HepG2 (cell line): ENCODE data around the gene RBBP8NL. TPM values are rescaled to one million over a fixed set of nuclear protein-coding genes. Genes with fewer than 3 reads are reported as not detected.

Experiments
- ATAC-seq: fragments of 200-7000 bp; cut with Tn5 transposase; 3 replicates; pipeline ENCODE4 v1.9.1; 2020; ENCODE audit warnings: mild to moderate bottlenecking, moderate library complexity
- BruUV-seq: library from RNA; stranded (reverse); fragments of 400-500 nt; replicated peaks from 2 replicates; lab custom pipeline; 2021; lab: Mats Ljungman, UMichigan
- CTCF ChIA-PET: fragments of 300-600 bp; formaldehyde crosslinking; extraction: SDS; loops from one replicate; lab custom pipeline; 2021; ENCODE audit warnings: low total read pairs, inconsistent platforms, low intra/inter-chr PET ratio; lab: Yijun Ruan, JAX
- POLR2A ChIA-PET: fragments of 350-600 bp; sonication (Branson Sonifier 250); formaldehyde crosslinking; loops from one replicate; lab custom pipeline; 2020; ENCODE audit warnings: antibody characterized with exemption, inconsistent platforms; lab: Yijun Ruan, JAX
- DNase-seq: peaks from one replicate; pipeline ENCODE4 v3.0.0-alpha.2; 2015; ENCODE audit warnings: low spot score
- FAIRE-seq: peaks from 3 replicates; lab custom pipeline; 2011; peaks lifted over from hg19 to GRCh38; lab: Jason Lieb, UNC
- H2AFZ ChIP-seq: one replicate; pipeline ENCODE4 v1.6.1; 2011; ENCODE audit warnings: low read length, inconsistent platforms
- H3K27ac ChIP-seq: fragments of 300-600 bp; 3 replicates; pipeline ENCODE4 v1.8.0; 2011; ENCODE audit warnings: mixed run types, mild to moderate bottlenecking, mixed read lengths, low read length, inconsistent platforms; ENCODE audit not compliant: insufficient read depth; ENCODE audit errors: extremely low read length
- H3K27me3 ChIP-seq, 2 experiments: fragments of 200-600 bp in 1 of 2; 2 replicates in 1 of 2; 3 replicates in 1 of 2; pipeline versions ENCODE4 v1.6.0 to v1.8.0; 2011; ENCODE audit warnings: low read length in 2 of 2, mild to moderate bottlenecking in 2 of 2, moderate library complexity in 2 of 2, inconsistent platforms in 1 of 2; ENCODE audit not compliant: insufficient read depth in 2 of 2, control insufficient read depth in 1 of 2
- H3K36me3 ChIP-seq, 2 experiments: fragments of 200-600 bp in 1 of 2; replicated peaks in 1 of 2; 2 replicates in 1 of 2; 3 replicates in 1 of 2; pipeline versions ENCODE4 v1.5.1 to v1.8.0; 2011; ENCODE audit warnings: low read length in 2 of 2, inconsistent platforms in 1 of 2; ENCODE audit not compliant: insufficient read depth in 2 of 2, control insufficient read depth in 1 of 2
- H3K4me1 ChIP-seq: 2 replicates; pipeline ENCODE4 v1.5.1; 2012; ENCODE audit warnings: low read length, inconsistent platforms; ENCODE audit not compliant: insufficient read depth
- H3K4me2 ChIP-seq: 2 replicates; pipeline ENCODE4 v1.6.0; 2011; ENCODE audit warnings: low read depth, low read length, inconsistent platforms
- H3K4me3 ChIP-seq, 3 experiments: fragments of 200-600 bp in 1 of 3; sonication (generic), shearing (Covaris generic) in 1 of 3; replicated peaks in 1 of 3; 2 replicates each; pipeline ENCODE4 v1.5.1; 2011 to 2016; ENCODE audit warnings: low read length in 3 of 3, inconsistent platforms in 2 of 3, low read depth in 2 of 3, mild to moderate bottlenecking in 2 of 3, control low read depth in 1 of 3, mixed read lengths in 1 of 3; ENCODE audit not compliant: insufficient read depth in 1 of 3
- H3K79me2 ChIP-seq: one replicate; pipeline ENCODE4 v1.6.1; 2011; ENCODE audit warnings: low read length, inconsistent platforms; ENCODE audit not compliant: insufficient read depth
- H3K9ac ChIP-seq: 2 replicates; pipeline ENCODE4 v1.6.0; 2011; ENCODE audit warnings: mild to moderate bottlenecking, low read depth, low read length, inconsistent platforms; ENCODE audit not compliant: insufficient read depth
- H3K9me3 ChIP-seq: 2 replicates; pipeline ENCODE4 v1.5.1; 2012; ENCODE audit warnings: mild to moderate bottlenecking, low read length
- H4K20me1 ChIP-seq: 2 replicates; pipeline ENCODE4 v1.6.0; 2011; ENCODE audit warnings: inconsistent platforms, mild to moderate bottlenecking, low read length, moderate library complexity; ENCODE audit not compliant: insufficient read depth
- MEF2D ChIP-seq: sonication (generic); formaldehyde crosslinking; IDR thresholded peaks from 2 replicates; pipeline ENCODE4 v1.5.1; 2020; ENCODE audit warnings: mild to moderate bottlenecking, missing genetic modification reagents
- POGZ ChIP-seq: sonication (generic); formaldehyde crosslinking; IDR thresholded peaks from 2 replicates; pipeline ENCODE4 v1.4.0; 2020; ENCODE audit warnings: mild to moderate bottlenecking, missing genetic modification reagents
- ZNF138 ChIP-seq: sonication (generic); formaldehyde crosslinking; IDR thresholded peaks from 2 replicates; pipeline ENCODE4 v1.5.0; 2020; ENCODE audit warnings: mild to moderate bottlenecking, low read depth, missing genetic modification reagents
- ZNF460 ChIP-seq: sonication (generic); formaldehyde crosslinking; IDR thresholded peaks from 2 replicates; pipeline ENCODE4 v1.5.1; 2020; ENCODE audit warnings: missing genetic modification reagents, mild to moderate bottlenecking, borderline replicate concordance
- ZNF598 ChIP-seq: sonication (generic); formaldehyde crosslinking; IDR thresholded peaks from 2 replicates; pipeline ENCODE4 v1.5.1; 2020; ENCODE audit warnings: mild to moderate bottlenecking, missing genetic modification reagents, borderline replicate concordance
- ZNF850 ChIP-seq: sonication (generic); formaldehyde crosslinking; conservative IDR thresholded peaks from 2 replicates; pipeline ENCODE4 v1.9.0; 2021; ENCODE audit warnings: mild to moderate bottlenecking, missing genetic modification reagents
- WGBS: methylation state at CpG from one replicate; pipeline ENCODE4 v1.1.6; 2017; ENCODE audit warnings: low lambda C conversion rate; 5-methylcytosine and 5-hydroxymethylcytosine counted together
- in situ Hi-C: cut with HindIII; loops from 2 replicates; pipeline ENCODE4 v1.10.0; 2017; ENCODE audit warnings: low pct_unique_long_range_greater_than_20kb; ENCODE audit not compliant: extremely low pct_ligation_motif_present
- intact Hi-C: fragments of 100-400 bp; cut with micrococcal nuclease; formaldehyde crosslinking; loops from one replicate; pipeline ENCODE4 v1.10.0; 2022; ENCODE audit not compliant: unreplicated experiment
- polyA plus RNA-seq, 8 experiments: library from polyadenylated mRNA; depleted of rRNA in 3 of 8; stranded (reverse) in 7 of 8; unstranded in 1 of 8; fragments of >200 nt; fragmentation: Illumina TruSeq in 4 of 8; extraction: Trizol in 4 of 8; gene quantifications; 2 replicates each; pipeline versions ENCODE4 v1.2.1 to v1.2.3, GENCODE V29; 2011 to 2016; ENCODE audit warnings: low read depth in 4 of 8, missing spikeins in 1 of 8, mixed read lengths in 1 of 8; ENCODE audit not compliant: insufficient read depth in 1 of 8
- total RNA-seq, 5 experiments: library from RNA; depleted of rRNA; stranded (reverse); fragments of >200 nt; fragmentation: Illumina TruSeq; extraction: Trizol; gene quantifications; 2 replicates each; pipeline ENCODE4 v1.2.3, GENCODE V29; 2016; ENCODE audit warnings: low read depth in 1 of 5
- TF ChIP-seq, protein P1 (sequence below): sonication (generic); formaldehyde crosslinking; IDR thresholded peaks from 2 replicates; pipeline ENCODE4 v1.4.0; 2020; ENCODE audit warnings: missing genetic modification reagents

RBBP8NL gene
- total and polyA plus RNA-seq, 2 of the 13 experiments (the other 11 are each of a cell fraction or from before 2014, with no cell fraction given) = 0.69 to 0.86 TPM

DNA sequence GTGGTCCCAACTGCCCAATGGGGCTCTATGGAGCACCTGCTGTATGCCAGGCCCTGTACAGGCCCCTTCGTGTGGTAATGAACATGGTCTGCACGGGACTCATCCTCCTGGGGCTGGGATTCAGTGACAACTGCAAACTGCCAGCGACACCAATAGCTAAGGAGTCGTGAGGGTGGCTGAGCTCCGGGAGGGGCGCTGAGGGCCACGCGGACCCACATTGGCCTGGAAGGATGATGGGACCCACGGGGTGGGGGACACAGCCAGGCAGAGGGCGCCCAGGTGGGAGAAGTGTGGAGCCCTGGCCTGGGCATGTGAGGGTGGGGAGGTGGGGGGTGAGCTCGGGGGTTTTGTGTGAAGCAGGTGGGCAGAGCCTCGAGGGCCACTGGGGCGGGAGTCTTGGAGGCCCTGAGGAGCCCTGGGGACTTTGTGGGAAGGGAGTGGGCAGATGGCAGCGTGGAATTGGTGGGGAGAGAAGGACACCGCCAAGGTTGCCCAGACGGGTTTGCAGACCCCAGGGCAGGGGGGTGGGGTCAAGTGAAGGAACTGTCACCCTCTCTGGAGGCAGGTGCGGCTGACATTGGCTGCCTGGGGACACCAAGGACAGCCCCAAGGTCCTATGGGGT, 26.0 kb upstream of the RBBP8NL start:
- BruUV-seq = no TSS peak
- Histone ChIP-seq H3K27ac (no peak overlapping the region), H2AFZ (no peak overlapping the region), H3K9ac (no peak overlapping the region), H3K79me2 (no peaks in the 10 kb centered on the region), H3K36me3 (no peaks in the 10 kb centered on the region), H3K9me3 (no peaks in the 10 kb centered on the region), H3K4me3 (no peak overlapping the region), H3K4me2 (no peak overlapping the region), H4K20me1 (no peaks in the 10 kb centered on the region), H3K27me3 (peaks cover 38 to 79% of the 10 kb centered on the region in 2 experiments), H3K4me1 (no peaks in the 10 kb centered on the region)
- FAIRE-seq (no peak), ATAC-seq (no peak), DNase-seq (no peak)
- WGBS = 46% methylated on average over 17 of the region's 17 CpGs
- intact Hi-C loops (no loop called here), in situ Hi-C loops (no loop called here)
- ChIA-PET POLR2A (no interaction called here), CTCF (no interaction called here)
- TF ChIP-seq ZNF598 (no peak), POGZ (CRISPR knock-in tag) (no peak), MEF2D (no peak), ZNF850 (CRISPR knock-in tag) (no peak), ZNF138 (CRISPR knock-in tag) (no peak), ZNF460 (CRISPR knock-in tag) (no peak)
- TF ChIP-seq, protein P1, sequence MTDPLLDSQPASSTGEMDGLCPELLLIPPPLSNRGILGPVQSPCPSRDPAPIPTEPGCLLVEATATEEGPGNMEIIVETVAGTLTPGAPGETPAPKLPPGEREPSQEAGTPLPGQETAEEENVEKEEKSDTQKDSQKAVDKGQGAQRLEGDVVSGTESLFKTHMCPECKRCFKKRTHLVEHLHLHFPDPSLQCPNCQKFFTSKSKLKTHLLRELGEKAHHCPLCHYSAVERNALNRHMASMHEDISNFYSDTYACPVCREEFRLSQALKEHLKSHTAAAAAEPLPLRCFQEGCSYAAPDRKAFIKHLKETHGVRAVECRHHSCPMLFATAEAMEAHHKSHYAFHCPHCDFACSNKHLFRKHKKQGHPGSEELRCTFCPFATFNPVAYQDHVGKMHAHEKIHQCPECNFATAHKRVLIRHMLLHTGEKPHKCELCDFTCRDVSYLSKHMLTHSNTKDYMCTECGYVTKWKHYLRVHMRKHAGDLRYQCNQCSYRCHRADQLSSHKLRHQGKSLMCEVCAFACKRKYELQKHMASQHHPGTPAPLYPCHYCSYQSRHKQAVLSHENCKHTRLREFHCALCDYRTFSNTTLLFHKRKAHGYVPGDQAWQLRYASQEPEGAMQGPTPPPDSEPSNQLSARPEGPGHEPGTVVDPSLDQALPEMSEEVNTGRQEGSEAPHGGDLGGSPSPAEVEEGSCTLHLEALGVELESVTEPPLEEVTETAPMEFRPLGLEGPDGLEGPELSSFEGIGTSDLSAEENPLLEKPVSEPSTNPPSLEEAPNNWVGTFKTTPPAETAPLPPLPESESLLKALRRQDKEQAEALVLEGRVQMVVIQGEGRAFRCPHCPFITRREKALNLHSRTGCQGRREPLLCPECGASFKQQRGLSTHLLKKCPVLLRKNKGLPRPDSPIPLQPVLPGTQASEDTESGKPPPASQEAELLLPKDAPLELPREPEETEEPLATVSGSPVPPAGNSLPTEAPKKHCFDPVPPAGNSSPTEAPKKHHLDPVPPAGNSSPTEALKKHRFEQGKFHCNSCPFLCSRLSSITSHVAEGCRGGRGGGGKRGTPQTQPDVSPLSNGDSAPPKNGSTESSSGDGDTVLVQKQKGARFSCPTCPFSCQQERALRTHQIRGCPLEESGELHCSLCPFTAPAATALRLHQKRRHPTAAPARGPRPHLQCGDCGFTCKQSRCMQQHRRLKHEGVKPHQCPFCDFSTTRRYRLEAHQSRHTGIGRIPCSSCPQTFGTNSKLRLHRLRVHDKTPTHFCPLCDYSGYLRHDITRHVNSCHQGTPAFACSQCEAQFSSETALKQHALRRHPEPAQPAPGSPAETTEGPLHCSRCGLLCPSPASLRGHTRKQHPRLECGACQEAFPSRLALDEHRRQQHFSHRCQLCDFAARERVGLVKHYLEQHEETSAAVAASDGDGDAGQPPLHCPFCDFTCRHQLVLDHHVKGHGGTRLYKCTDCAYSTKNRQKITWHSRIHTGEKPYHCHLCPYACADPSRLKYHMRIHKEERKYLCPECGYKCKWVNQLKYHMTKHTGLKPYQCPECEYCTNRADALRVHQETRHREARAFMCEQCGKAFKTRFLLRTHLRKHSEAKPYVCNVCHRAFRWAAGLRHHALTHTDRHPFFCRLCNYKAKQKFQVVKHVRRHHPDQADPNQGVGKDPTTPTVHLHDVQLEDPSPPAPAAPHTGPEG (CRISPR knock-in tag) = no peak
